Measurements from ENCODE around the gene HSCB. TPM values are rescaled to one million over a fixed set of nuclear protein-coding genes. Genes with fewer than 3 reads are reported as not detected.
"Not testable (repeated sequence)": the region's sequence is repeated elsewhere in the genome, so short reads cannot be mapped to it uniquely, and the experiment has no call there.

The HSCB gene
- total RNA-seq, 1 experiment from 2014 or later: 10.2 TPM

DNA sequence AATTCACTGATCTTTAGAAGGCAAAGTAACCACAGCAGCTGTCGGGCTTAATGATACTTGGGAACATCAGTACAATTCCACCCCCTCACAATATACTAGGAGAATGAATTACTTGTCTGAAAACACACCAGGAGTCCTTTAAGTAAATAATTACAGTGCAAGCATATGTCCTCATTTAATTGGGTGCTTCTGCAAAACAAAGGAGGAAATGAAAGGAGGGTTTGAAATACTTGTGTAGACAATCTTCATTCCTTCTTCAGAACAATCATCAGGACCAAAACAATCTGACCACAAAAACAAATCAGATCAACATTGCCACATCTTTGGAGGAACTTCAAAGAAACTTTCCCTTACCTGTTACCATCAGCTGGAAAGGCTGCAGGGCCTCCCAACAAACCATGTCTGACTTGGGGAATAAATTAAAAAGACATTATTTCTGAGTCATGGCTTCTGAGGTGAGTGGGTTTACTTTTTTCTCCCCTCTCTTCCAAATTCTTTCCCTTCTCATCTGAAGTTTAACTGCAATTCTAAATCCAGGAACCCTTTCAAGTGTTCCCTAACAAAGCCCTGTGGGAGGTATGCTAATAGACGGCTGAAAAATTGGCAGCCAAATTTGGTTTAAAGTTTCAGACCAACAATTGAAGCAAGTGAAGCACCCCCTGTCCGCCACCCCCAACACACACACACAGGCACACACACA, 18.2 kb downstream of the HSCB start:
- in situ Hi-C loops (cut with HindIII; ENCODE audit: low pct_unique_long_range_greater_than_20kb, low sequenced_read_pairs): no loop called here
- intact Hi-C loops (cut with micrococcal nuclease; ENCODE audit: unreplicated experiment): no loop called here
- ChIA-PET CTCF (no interaction called here), POLR2A (no interaction called here)
- Histone ChIP-seq H3K27me3 (ENCODE audit: control insufficient read depth, insufficient read depth, low read length) (no peaks in the 10 kb centered on the region), H3K27ac (ENCODE audit: low read length) (no peak overlapping the region), H3K9me3 (ENCODE audit: control insufficient read depth, insufficient read depth, low read depth, low read length) (no peaks in the 10 kb centered on the region), H3K36me3 (ENCODE audit: control insufficient read depth, insufficient read depth, low read length) (no peaks in the 10 kb centered on the region), H3K4me3 (ENCODE audit: low read depth in 2 of 2, low read length in 2 of 2) (no peak overlapping the region), H3K4me1 (ENCODE audit: control insufficient read depth, insufficient read depth, low read length) (no peaks in the 10 kb centered on the region)
- no peak for ATAC-seq
- BruUV-seq (replicated peaks): no TSS peak
- TF ChIP-seq SIN3A (IDR thresholded peaks at IDR 0.05; ENCODE audit: borderline replicate concordance, insufficient read depth, low read depth, low read length): no peak
- TF ChIP-seq TCF7L2 (IDR thresholded peaks at IDR 0.05; ENCODE audit: low read depth, low read length): peak; percentile 44
- no peak for DNase-seq (ENCODE audit: low read depth, low spot score)

DNA sequence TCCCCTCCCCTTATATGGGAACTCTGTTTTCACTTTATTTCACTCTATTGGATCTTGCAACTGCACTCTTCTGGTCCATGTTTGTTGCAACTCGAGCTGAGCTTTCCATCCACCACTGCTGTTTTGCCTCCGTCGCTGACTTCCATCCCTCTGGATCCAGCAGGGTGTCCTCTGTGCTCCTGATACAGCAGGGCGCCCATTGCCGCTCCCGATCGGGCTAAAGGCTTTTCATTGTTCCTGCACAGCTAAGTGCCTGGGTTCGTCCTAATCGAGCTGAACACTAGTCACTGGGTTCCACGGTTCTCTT, 19.6 kb downstream of the HSCB start:
- BruUV-seq (replicated peaks): no TSS peak
- H3K9me3 ChIP-seq (ENCODE audit: control insufficient read depth, insufficient read depth, low read depth, low read length): no peaks in the 10 kb centered on the region
- H3K4me1 ChIP-seq (ENCODE audit: control insufficient read depth, insufficient read depth, low read length): no peaks in the 10 kb centered on the region
- DNase-seq (ENCODE audit: low read depth, low spot score) (no peak), ATAC-seq (no peak)
- ChIA-PET POLR2A (no interaction called here), CTCF (interaction anchor here (0.7 kb wide), 1 partner anchor 14 kb away, joined by 4 read pairs; no protein-coding TSS in a partner anchor)
- H3K27me3 ChIP-seq (ENCODE audit: control insufficient read depth, insufficient read depth, low read length): no peaks in the 10 kb centered on the region
- no peak overlapping the region for H3K4me3 ChIP-seq (ENCODE audit: low read depth in 2 of 2, low read length in 2 of 2)
- H3K36me3 ChIP-seq (ENCODE audit: control insufficient read depth, insufficient read depth, low read length): no peaks in the 10 kb centered on the region
- intact Hi-C loops (cut with micrococcal nuclease; ENCODE audit: unreplicated experiment) (no loop called here), in situ Hi-C loops (cut with HindIII; ENCODE audit: low pct_unique_long_range_greater_than_20kb, low sequenced_read_pairs) (no loop called here)
- TF ChIP-seq, protein P1, sequence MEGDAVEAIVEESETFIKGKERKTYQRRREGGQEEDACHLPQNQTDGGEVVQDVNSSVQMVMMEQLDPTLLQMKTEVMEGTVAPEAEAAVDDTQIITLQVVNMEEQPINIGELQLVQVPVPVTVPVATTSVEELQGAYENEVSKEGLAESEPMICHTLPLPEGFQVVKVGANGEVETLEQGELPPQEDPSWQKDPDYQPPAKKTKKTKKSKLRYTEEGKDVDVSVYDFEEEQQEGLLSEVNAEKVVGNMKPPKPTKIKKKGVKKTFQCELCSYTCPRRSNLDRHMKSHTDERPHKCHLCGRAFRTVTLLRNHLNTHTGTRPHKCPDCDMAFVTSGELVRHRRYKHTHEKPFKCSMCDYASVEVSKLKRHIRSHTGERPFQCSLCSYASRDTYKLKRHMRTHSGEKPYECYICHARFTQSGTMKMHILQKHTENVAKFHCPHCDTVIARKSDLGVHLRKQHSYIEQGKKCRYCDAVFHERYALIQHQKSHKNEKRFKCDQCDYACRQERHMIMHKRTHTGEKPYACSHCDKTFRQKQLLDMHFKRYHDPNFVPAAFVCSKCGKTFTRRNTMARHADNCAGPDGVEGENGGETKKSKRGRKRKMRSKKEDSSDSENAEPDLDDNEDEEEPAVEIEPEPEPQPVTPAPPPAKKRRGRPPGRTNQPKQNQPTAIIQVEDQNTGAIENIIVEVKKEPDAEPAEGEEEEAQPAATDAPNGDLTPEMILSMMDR (IDR thresholded peaks at IDR 0.05): no peak
- TF ChIP-seq, protein P2, sequence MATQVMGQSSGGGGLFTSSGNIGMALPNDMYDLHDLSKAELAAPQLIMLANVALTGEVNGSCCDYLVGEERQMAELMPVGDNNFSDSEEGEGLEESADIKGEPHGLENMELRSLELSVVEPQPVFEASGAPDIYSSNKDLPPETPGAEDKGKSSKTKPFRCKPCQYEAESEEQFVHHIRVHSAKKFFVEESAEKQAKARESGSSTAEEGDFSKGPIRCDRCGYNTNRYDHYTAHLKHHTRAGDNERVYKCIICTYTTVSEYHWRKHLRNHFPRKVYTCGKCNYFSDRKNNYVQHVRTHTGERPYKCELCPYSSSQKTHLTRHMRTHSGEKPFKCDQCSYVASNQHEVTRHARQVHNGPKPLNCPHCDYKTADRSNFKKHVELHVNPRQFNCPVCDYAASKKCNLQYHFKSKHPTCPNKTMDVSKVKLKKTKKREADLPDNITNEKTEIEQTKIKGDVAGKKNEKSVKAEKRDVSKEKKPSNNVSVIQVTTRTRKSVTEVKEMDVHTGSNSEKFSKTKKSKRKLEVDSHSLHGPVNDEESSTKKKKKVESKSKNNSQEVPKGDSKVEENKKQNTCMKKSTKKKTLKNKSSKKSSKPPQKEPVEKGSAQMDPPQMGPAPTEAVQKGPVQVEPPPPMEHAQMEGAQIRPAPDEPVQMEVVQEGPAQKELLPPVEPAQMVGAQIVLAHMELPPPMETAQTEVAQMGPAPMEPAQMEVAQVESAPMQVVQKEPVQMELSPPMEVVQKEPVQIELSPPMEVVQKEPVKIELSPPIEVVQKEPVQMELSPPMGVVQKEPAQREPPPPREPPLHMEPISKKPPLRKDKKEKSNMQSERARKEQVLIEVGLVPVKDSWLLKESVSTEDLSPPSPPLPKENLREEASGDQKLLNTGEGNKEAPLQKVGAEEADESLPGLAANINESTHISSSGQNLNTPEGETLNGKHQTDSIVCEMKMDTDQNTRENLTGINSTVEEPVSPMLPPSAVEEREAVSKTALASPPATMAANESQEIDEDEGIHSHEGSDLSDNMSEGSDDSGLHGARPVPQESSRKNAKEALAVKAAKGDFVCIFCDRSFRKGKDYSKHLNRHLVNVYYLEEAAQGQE (IDR thresholded peaks at IDR 0.05; ENCODE audit: insufficient read depth in 1 of 2, low read depth in 2 of 2, low read length in 1 of 2): no peak
- TF ChIP-seq POLR2AphosphoS5 (IDR thresholded peaks at IDR 0.05; ENCODE audit: low read depth, low read length) (no peak), SIN3A (IDR thresholded peaks at IDR 0.05; ENCODE audit: borderline replicate concordance, insufficient read depth, low read depth, low read length) (no peak)
- no peak overlapping the region for H3K27ac ChIP-seq (ENCODE audit: low read length)

DNA sequence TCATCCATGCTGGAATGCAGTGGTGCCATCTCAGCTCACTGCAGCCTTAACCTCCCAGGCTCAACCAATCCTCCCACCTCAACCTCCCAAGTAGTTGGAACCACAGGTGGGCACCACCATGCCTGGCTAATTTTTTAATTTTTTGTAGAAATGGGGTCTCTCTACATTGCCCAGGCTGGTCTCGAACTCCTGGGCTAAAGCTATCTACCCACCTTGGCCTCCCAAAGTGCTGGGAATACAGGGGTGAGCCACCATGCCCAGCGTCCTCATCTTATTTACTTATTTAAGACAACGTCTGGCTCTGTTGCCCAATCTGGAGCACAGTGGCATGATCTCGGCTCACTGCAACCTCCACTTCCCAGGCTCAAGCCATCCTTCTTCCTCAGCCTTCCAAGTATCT, 20.2 kb downstream of the HSCB start:
- H3K27me3 ChIP-seq (ENCODE audit: control insufficient read depth, insufficient read depth, low read length); H3K4me3 ChIP-seq (ENCODE audit: low read depth in 2 of 2, low read length in 2 of 2); DNase-seq (ENCODE audit: low read depth, low spot score); BruUV-seq (replicated peaks); H3K36me3 ChIP-seq (ENCODE audit: control insufficient read depth, insufficient read depth, low read length); H3K27ac ChIP-seq (ENCODE audit: low read length); ATAC-seq; in situ Hi-C loops (cut with HindIII; ENCODE audit: low pct_unique_long_range_greater_than_20kb, low sequenced_read_pairs); intact Hi-C loops (cut with micrococcal nuclease; ENCODE audit: unreplicated experiment); CTCF ChIA-PET; H3K4me1 ChIP-seq (ENCODE audit: control insufficient read depth, insufficient read depth, low read length); POLR2A ChIA-PET; H3K9me3 ChIP-seq (ENCODE audit: control insufficient read depth, insufficient read depth, low read depth, low read length): not testable (repeated sequence)

Measured in Panc1 (cell line).